Body of pancreas (tissue), 4 donors: ENCODE measurements around the gene TSNAX.

Experiments used
- POLR2A ChIP-seq, 3 donors: fragments of 450-650 bp; IDR thresholded peaks; one replicate each; pipeline ENCODE4 v1.6.1; 2016; ENCODE audit warnings: antibody characterized with exemption in 3 of 3, mild to moderate bottlenecking in 2 of 3
- TF ChIP-seq, protein P1 (sequence below), 7 experiments: fragments of 450-650 bp in 4 of 7; fragments of 200-600 bp in 3 of 7; sonication (generic) in 3 of 7; IDR thresholded peaks; one replicate each; pipeline ENCODE4 v1.5.1; 2016 to 2019; ENCODE audit warnings: antibody characterized with exemption in 7 of 7

- no peak for TF ChIP-seq POLR2A (IDR thresholded peaks at IDR 0.05)
- TF ChIP-seq, protein P1, sequence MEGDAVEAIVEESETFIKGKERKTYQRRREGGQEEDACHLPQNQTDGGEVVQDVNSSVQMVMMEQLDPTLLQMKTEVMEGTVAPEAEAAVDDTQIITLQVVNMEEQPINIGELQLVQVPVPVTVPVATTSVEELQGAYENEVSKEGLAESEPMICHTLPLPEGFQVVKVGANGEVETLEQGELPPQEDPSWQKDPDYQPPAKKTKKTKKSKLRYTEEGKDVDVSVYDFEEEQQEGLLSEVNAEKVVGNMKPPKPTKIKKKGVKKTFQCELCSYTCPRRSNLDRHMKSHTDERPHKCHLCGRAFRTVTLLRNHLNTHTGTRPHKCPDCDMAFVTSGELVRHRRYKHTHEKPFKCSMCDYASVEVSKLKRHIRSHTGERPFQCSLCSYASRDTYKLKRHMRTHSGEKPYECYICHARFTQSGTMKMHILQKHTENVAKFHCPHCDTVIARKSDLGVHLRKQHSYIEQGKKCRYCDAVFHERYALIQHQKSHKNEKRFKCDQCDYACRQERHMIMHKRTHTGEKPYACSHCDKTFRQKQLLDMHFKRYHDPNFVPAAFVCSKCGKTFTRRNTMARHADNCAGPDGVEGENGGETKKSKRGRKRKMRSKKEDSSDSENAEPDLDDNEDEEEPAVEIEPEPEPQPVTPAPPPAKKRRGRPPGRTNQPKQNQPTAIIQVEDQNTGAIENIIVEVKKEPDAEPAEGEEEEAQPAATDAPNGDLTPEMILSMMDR (IDR thresholded peaks at IDR 0.05): no peak
Measured at GRCh38 chr1:231553320-231553719, 24.9 kb downstream of the TSNAX start.
